ENCODE results near the gene ADARB2. TPM values are rescaled to one million over a fixed set of nuclear protein-coding genes. Genes with fewer than 3 reads are reported as not detected.

The ADARB2 gene
- polyA plus RNA-seq, 3 donors = not detected

DNA sequence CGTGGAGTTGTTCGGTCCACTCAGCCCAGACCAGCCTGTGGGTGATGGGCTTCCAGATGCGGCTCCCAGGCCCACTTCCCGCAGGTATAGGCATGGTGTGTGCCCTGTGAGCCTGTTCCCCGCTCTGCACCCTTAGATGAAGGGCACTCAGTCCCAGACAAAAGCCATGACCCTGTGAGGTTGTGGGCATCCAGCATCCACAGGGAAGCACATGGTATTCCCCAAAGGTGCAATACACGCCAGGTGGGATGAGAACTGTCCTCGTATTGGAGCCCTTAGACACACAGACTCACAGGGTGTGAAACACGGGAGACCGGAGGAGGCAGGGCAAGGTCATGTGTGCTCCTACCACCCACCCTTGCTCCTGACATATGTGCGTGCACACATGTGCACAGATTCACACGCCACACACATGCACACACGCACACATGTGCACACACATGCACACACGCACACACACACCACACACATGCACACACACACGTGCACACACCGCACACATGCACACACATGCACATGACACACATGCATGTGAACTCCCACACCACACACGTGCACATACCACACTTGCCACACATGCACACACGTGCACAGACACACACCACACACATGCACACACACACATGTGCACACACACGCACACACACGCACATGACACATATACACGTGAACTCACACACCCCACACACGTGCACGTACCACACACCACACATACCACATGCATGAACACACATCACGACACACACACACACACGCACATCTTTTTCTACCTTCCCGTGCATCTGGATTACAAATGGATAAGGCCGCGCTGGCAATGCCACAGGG, 361.8 kb downstream of the ADARB2 start:
- peaks cover 0 to 3% of the 10 kb centered on the region in 2 donors for H3K27me3 ChIP-seq (ENCODE audit: control insufficient read depth in 2 of 2, insufficient read depth in 2 of 2, low read length in 2 of 2)
- no peak overlapping the region for H3K4me2 ChIP-seq (replicated peaks; ENCODE audit: extremely low read depth, low read length, poor library complexity, severe bottlenecking)
- no peak overlapping the region for H3K9ac ChIP-seq (ENCODE audit: insufficient read depth, low read length, poor library complexity, severe bottlenecking)
- intact Hi-C loops (cut with micrococcal nuclease) = no loop called here
- no peak overlapping the region for H2AFZ ChIP-seq (ENCODE audit: insufficient read depth, low read depth, low read length, poor library complexity, severe bottlenecking)
- Mint-ChIP-seq H3K9me3 (peaks cover 3 to 12% (median 6%) of the 10 kb centered on the region in 7 donors), H3K36me3 (no peaks in the 10 kb centered on the region), H3K4me1 (no peaks in the 10 kb centered on the region), H3K27ac (no peak overlapping the region), H3K27me3 (ENCODE audit: low read depth in 3 of 3) (peaks cover 9 to 15% (median 14%) of the 10 kb centered on the region in 3 donors), H3K4me3 (no peak overlapping the region)
- no peaks in the 10 kb centered on the region for H3K79me2 ChIP-seq (ENCODE audit: insufficient read depth, low read length)
- TF ChIP-seq, protein P1, sequence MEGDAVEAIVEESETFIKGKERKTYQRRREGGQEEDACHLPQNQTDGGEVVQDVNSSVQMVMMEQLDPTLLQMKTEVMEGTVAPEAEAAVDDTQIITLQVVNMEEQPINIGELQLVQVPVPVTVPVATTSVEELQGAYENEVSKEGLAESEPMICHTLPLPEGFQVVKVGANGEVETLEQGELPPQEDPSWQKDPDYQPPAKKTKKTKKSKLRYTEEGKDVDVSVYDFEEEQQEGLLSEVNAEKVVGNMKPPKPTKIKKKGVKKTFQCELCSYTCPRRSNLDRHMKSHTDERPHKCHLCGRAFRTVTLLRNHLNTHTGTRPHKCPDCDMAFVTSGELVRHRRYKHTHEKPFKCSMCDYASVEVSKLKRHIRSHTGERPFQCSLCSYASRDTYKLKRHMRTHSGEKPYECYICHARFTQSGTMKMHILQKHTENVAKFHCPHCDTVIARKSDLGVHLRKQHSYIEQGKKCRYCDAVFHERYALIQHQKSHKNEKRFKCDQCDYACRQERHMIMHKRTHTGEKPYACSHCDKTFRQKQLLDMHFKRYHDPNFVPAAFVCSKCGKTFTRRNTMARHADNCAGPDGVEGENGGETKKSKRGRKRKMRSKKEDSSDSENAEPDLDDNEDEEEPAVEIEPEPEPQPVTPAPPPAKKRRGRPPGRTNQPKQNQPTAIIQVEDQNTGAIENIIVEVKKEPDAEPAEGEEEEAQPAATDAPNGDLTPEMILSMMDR (IDR thresholded peaks at IDR 0.05) = no peak
- H3K4me1 ChIP-seq (ENCODE audit: control insufficient read depth in 1 of 2, insufficient read depth in 2 of 2, low read length in 2 of 2) = no peaks in the 10 kb centered on the region
- 88% methylated on average over 21 of the region's 27 CpGs for WGBS (ENCODE audit: insufficient coverage)
- no peak overlapping the region for H3K27ac ChIP-seq (ENCODE audit: low read depth in 1 of 2, low read length in 2 of 2)
- H3K9me3 ChIP-seq (replicated peaks in 1 of 2; ENCODE audit: control insufficient read depth in 1 of 2, insufficient read depth in 1 of 2, low read length in 2 of 2) = peaks cover 4 to 22% of the 10 kb centered on the region in 2 donors
- no peaks in the 10 kb centered on the region for H3K36me3 ChIP-seq (replicated peaks in 1 of 2; ENCODE audit: control insufficient read depth in 1 of 2, insufficient read depth in 2 of 2, low read length in 2 of 2)
- H4K20me1 ChIP-seq (ENCODE audit: insufficient read depth, low read length) = no peaks in the 10 kb centered on the region
- no peak overlapping the region for H3K4me3 ChIP-seq (replicated peaks in 1 of 3; ENCODE audit: low read depth in 2 of 3, low read length in 3 of 3)
- DNase-seq = no peak

DNA sequence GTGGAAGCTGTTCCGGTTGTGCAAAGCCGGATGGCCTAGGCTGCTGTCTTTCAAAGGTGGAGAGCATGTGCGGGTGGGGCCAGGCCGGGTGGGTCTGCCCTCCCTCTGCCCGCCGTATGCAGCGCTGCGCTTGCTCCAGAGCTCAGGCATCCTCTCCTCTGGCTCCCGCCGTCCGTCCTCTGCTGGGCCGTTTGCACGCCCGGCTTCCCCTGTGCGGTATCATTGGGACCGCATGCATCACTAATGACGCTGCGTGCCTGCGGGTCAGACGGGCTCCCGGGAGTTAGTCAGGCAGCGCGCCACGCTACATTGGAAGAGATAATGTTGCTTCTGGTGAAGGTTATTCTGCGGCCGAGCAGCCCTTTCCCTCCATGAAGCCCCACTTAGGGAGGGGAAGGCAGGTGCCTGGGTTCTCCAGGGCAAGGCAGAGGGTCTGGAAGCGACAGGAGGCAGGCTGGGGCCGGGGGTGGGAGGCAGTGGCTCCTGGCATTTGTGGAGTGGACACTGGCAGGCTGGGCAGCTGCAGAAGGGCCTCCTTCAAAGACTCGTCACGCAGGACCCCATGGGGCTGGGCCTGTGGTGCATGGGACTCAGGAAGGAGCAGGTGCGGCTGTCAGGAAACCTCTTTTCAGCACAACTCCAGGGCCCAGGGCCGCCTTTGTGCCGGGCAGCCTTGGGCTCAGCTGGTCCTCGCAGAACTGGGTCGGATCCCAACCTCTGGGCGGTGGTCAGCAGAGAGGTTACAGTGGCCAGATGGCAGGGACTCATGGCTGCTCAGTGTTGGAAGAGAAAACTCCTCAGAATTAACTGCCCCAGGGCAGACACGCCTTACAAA, 362.6 kb downstream of the ADARB2 start:
- H3K4me1 Mint-ChIP-seq = no peaks in the 10 kb centered on the region
- WGBS (ENCODE audit: insufficient coverage) = 88% methylated on average over 35 of the region's 37 CpGs
- Histone ChIP-seq H3K4me1 (ENCODE audit: control insufficient read depth in 1 of 2, insufficient read depth in 2 of 2, low read length in 2 of 2) (no peaks in the 10 kb centered on the region), H4K20me1 (ENCODE audit: insufficient read depth, low read length) (no peaks in the 10 kb centered on the region), H3K9me3 (replicated peaks in 1 of 2; ENCODE audit: control insufficient read depth in 1 of 2, insufficient read depth in 1 of 2, low read length in 2 of 2) (peaks cover 4 to 22% of the 10 kb centered on the region in 2 donors), H3K9ac (ENCODE audit: insufficient read depth, low read length, poor library complexity, severe bottlenecking) (no peak overlapping the region), H3K27me3 (ENCODE audit: control insufficient read depth in 2 of 2, insufficient read depth in 2 of 2, low read length in 2 of 2) (no peaks in the 10 kb centered on the region), H3K79me2 (ENCODE audit: insufficient read depth, low read length) (no peaks in the 10 kb centered on the region), H3K4me3 (replicated peaks in 1 of 3; ENCODE audit: low read depth in 2 of 3, low read length in 3 of 3) (no peak overlapping the region), H3K27ac (ENCODE audit: low read depth in 1 of 2, low read length in 2 of 2) (no peak overlapping the region), H3K4me2 (replicated peaks; ENCODE audit: extremely low read depth, low read length, poor library complexity, severe bottlenecking) (no peak overlapping the region), H3K36me3 (replicated peaks in 1 of 2; ENCODE audit: control insufficient read depth in 1 of 2, insufficient read depth in 2 of 2, low read length in 2 of 2) (no peaks in the 10 kb centered on the region), H2AFZ (ENCODE audit: insufficient read depth, low read depth, low read length, poor library complexity, severe bottlenecking) (no peak overlapping the region)
- intact Hi-C loops (cut with micrococcal nuclease) = no loop called here
- H3K27ac Mint-ChIP-seq = no peak overlapping the region
- H3K27me3 Mint-ChIP-seq (ENCODE audit: low read depth in 3 of 3) = peaks cover 9 to 16% (median 9%) of the 10 kb centered on the region in 3 donors
- TF ChIP-seq, protein P1 (IDR thresholded peaks at IDR 0.05) = no peak
- no peaks in the 10 kb centered on the region for H3K36me3 Mint-ChIP-seq
- DNase-seq = no peak
- peaks cover 3 to 12% (median 6%) of the 10 kb centered on the region in 7 donors for H3K9me3 Mint-ChIP-seq
- H3K4me3 Mint-ChIP-seq = no peak overlapping the region
